SKM-1 treated with dmso at 0.1 percent for 144 hours (cell line): ENCODE data around the gene DGKB.

Experiments used
- DNase-seq: peaks from one replicate; lab custom pipeline; 2025; ENCODE audit not compliant: unreplicated experiment; lab: John Stamatoyannopoulos, UW

DGKB gene

DNA sequence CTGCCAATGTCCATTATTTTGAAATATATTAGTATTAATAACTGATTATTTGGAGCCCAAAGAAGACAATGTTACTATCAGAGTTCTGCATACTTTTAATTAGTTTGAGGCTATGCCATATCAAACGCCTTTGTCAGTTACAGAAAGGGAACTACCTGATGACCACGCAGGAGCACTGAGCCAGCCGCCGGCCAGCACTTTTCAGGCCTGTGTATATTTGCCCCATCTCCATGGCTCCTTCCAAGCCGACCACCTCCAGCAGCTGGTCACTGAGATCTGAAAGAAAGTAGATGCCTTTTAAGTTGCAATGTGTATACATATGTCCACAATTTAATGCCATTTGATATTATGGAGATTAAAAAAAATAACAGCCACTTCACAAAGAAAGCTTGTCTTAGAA lies 724.7 kb downstream of the DGKB start:
- no peak for DNase-seq

DNA sequence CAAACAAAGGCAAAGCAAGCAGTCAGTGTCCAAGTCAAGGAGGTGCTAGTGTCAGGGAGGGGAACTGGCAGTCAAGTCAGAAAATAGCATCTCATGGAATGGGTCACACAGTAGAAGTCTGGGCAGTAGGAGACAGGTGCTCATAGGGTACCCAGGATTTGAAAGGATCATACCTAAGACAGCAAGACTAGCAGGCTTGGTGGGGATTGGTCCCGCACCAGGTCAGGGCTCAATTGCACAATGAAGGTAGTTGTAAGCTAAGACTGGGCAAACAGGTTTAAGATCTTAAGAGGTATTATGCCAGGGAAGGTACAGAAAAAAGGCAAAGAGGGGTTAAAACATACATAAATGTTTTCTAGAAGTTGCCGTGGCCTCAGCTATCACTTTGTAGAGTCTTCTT lies 731.7 kb downstream of the DGKB start:
- DNase-seq = no peak

DNA sequence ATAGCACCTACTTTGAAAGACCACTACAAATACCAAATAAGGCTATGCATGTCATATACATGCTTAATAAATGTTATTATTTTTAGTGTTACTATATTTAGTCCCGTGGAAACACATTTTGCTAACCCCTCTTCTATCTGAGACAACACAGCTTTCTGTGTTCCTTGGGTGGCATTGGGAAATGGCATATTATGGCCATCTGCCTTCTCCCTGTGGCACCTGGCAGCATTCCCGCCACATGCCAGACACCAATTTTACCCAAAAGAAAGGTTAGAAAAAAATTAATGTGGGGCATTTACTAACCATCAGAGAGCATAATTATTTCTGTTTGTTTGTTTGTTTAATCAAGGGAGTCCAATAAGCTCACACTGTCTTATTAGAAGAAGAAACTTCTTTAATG lies 744.4 kb downstream of the DGKB start:
- DNase-seq = no peak

- no peak for DNase-seq
These were observed 746.1 kb downstream of the DGKB start for GRCh38 chr7:14156436-14156835.

DNA sequence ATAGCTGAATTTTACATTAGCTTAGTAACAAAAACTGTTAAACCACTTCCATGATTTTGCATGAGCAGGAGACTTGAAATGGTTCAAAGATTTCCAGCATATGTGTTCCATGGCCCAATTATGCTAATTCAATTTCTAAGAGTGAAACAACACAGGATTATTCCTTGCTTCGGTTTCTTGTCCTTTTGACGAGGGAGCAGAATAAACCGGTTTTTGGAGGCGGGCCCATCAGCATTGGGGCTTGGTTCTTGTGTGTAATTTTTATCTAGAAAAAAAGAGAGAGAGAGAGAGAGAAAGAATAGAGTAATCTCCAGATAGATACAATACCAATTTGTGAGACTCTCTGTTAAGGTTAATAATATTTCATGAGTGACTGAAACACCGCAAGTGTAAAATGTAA lies 753.6 kb downstream of the DGKB start:
- no peak for DNase-seq

DNA sequence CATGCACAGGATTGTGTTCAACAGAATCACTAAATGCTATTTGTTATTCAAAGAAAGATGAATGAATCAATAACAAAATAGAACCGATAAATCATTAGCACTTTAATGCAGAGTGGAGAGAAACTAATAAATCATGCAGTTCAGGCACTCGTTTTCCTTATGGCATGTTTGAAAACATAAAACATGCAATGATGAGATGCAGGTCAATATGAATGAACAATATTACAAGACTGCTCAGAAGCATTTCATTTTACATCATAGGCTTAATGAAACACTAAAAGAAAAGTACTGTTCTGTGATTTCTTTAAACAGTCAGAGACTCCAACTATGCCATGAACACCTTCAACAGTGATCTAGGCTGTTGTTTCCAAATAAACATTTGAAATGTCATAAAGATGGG lies 755.0 kb downstream of the DGKB start:
- DNase-seq = no peak

- no peak for DNase-seq
These were observed 758.0 kb downstream of the DGKB start for GRCh38 chr7:14144538-14144937.

DNA sequence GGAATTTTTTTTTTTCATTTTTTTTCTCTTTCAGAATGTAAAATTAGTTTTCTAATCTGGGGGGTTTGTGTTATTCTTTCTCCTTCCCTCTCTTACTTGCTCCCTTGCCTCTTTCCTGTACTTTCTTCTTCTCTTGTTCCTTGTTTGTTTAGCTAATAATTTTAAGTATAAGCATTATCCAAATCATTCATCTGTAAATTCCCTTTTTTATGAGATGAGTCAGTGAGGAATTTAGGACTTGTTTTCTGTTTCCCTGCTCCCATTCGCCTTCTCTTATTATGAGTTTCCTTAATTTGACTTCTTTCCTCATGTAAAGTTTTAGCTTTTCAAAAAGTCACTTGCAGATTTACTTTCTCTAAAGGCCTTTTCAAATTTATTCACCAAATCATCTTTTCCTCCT lies 758.4 kb downstream of the DGKB start:
- DNase-seq = no peak

DNA sequence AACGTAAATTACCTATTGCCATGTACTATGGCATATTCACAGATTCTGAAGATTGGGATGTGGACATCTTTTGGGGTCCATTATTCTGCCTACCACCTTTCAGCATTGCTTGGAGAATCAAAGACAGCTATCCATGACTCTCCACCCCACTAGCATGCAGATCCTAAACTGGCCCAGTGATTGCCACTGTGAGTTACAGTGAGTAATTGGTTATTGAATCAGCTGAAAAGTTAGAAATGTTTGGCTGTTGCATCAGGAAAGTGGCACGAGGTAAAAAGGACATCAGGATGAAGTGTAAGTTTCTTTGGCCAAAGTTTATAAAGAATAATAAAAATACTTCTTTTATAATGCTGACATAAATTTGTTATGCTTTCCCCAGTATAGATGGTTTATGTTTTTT lies 764.9 kb downstream of the DGKB start:
- DNase-seq = no peak

DNA sequence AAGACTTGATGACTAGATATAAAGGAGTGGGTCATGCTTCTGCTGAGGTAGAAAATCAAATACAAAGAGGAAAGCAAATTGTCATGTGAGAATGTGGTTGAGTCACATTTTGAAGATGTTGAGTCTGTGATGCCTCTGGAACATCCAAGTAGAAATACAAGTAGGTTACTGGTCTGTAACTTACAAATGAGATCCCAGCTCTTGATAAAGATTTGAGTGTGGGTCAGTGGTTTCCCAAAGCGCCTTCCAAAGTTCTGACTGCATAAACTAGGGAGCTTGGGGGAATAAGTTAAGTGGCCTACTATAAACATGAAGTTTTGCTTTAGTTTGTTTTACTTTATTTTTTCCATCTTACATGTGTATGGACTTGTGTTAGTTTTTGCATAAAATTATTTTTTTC lies 768.8 kb downstream of the DGKB start:
- no peak for DNase-seq

- no peak for DNase-seq
These were observed 776.6 kb downstream of the DGKB start for GRCh38 chr7:14125998-14126397.

DNA sequence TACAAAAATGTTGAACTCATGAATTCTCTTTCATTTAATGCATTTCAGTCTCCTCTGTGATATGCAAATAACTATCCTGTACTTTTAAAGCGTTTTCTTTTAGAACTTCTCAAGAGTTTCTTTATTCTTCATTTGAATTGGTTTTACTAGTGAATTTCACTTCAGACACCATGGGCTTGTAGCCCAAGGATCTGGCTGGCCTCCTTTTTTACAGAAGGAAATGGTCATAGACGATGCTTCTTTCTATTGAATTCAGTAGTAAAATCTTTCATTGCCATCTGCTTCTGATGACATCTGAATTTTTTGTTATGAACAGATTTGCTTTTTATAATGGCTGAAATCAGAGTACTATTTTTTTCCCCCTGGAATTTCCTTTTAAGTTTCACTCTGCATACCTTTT lies 777.8 kb downstream of the DGKB start:
- DNase-seq = no peak

DNA sequence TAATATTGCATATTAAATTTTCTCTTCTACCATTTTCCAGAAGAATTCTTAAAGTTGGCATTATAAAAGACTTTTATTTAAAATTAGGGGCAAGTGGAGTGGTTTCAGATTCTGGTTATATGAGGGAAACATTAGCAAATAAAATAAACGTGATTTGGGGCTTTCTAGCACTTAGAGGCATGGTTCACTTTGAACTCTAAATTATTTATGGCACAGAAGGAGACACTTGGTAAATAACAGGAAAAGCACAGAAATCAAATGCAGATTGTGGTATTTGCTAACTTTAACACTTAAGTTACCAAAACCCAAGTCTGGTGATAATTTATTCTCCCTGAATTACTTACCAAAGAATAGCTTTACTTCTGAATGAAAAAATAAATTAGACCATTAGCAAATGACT lies 778.6 kb downstream of the DGKB start:
- DNase-seq = no peak

DNA sequence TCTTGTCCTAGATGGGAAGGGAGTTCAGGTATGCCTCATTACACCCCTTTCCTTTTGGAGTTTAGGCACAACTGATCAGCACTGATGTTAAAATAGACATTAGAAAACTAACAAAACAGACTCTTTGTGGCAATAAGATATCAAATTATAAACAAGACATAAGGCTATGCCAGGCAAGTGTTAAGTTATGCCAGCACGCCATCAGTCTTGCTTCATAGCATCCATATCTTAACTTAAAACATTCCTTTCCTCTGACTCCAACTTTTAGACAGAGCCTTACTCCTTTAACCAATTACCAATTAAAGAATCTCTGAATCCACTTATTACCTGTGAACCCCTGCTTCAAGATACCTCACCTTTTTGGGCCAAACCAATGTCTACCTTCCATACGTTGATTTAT lies 786.9 kb downstream of the DGKB start:
- DNase-seq = no peak

GRCh38 chr7:14104861-14105260 lies 797.7 kb downstream of the DGKB start:
- no peak for DNase-seq

DNA sequence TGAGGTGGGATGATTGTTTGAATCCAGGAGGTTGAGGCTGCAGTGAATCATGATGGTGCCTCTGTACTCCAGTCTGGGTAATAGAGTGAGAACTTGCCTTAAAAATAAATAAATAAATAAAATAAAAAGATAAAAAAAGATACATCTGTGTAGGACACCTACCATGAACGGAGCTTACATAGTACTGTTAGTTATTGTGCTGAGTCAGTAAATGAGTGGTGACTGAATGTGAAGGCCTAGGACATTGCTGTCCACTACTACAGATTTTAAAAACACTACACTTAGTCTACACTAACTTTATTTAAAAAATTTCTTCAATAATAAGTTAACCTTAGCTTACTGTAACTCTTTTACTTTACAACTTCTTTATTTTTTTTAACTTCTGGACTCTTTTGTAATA lies 806.4 kb downstream of the DGKB start:
- no peak for DNase-seq

GRCh38 chr7:14095233-14095950 lies 807.2 kb downstream of the DGKB start:
- DNase-seq = no peak
